Lung (tissue), 12 donors: ENCODE data around the gene TSPYL6. TPM values are rescaled to one million over a fixed set of nuclear protein-coding genes. Genes with fewer than 3 reads are reported as not detected.

Experiments
- ATAC-seq: fragments of 200-7000 bp; cut with Tn5 transposase; one replicate; pipeline ENCODE4 v1.9.1; 2020; ENCODE audit warnings: moderate number of reproducible peaks; ENCODE audit not compliant: insufficient read depth, low FRiP score
- DNase-seq, 3 donors: peaks; one replicate each; pipeline ENCODE4 v3.0.0-alpha.2; 2013 to 2017
- H3K27ac ChIP-seq, 2 donors: one replicate each; pipeline ENCODE4 v1.5.1; 2013; ENCODE audit warnings: mild to moderate bottlenecking in 2 of 2, moderate library complexity in 2 of 2, control low read depth in 1 of 2, inconsistent platforms in 1 of 2, low read depth in 1 of 2, low read length in 1 of 2
- H3K27me3 ChIP-seq, 3 donors: one replicate each; pipeline ENCODE4 v1.5.1; 2013; ENCODE audit warnings: low read length in 2 of 3; ENCODE audit not compliant: control insufficient read depth in 3 of 3, insufficient read depth in 3 of 3
- H3K36me3 ChIP-seq, 4 donors: one replicate each; pipeline ENCODE4 v1.5.1; 2013; ENCODE audit warnings: low read length in 4 of 4, mild to moderate bottlenecking in 1 of 4, moderate library complexity in 1 of 4; ENCODE audit not compliant: control insufficient read depth in 4 of 4, insufficient read depth in 4 of 4
- H3K4me1 ChIP-seq, 5 donors: one replicate each; pipeline ENCODE4 v1.5.1; 2013; ENCODE audit warnings: low read length in 5 of 5, mild to moderate bottlenecking in 2 of 5, moderate library complexity in 1 of 5; ENCODE audit not compliant: control insufficient read depth in 5 of 5, insufficient read depth in 5 of 5
- H3K4me3 ChIP-seq: one replicate; pipeline ENCODE4 v1.5.1; 2013; ENCODE audit warnings: mild to moderate bottlenecking, control low read depth, moderate library complexity
- H3K9ac ChIP-seq, 2 donors: one replicate each; pipeline ENCODE4 v1.5.1; 2013; ENCODE audit warnings: low read length in 2 of 2, control low read depth in 1 of 2; ENCODE audit not compliant: insufficient read depth in 1 of 2
- H3K9me3 ChIP-seq, 4 donors: one replicate each; pipeline ENCODE4 v1.5.1; 2013; ENCODE audit warnings: low read length in 3 of 4, mild to moderate bottlenecking in 1 of 4, moderate library complexity in 1 of 4; ENCODE audit not compliant: control insufficient read depth in 4 of 4, insufficient read depth in 3 of 4
- WGBS, 2 donors: extraction: QIAGEN DNeasy Blood & Tissue Kit; methylation state at CpG; one replicate each; pipeline ENCODE4 v1.1.7; 2013; 5-methylcytosine and 5-hydroxymethylcytosine counted together
- polyA plus RNA-seq, 2 donors: library from polyadenylated mRNA; stranded (reverse); fragments of 200-250 nt; gene quantifications; one replicate each; pipeline ENCODE4 v1.2.1, GENCODE V29; 2013
- total RNA-seq, 2 donors: library from RNA; depleted of rRNA in 1 of 2; stranded (reverse); fragments of >200 nt in 1 of 2; gene quantifications; one replicate each; pipeline ENCODE4 v1.2.1, GENCODE V29; 2014 to 2021
- TF ChIP-seq, protein P1 (sequence below): IDR thresholded peaks from 2 replicates; pipeline ENCODE4 v1.5.1; 2012; ENCODE audit warnings: mild to moderate bottlenecking; ENCODE audit errors: control extremely low read depth, extremely low read depth
- donor health status: control.
- donor health status: control.
- donor health status: Bipolar disorder and iron deficiency.
- donor health status: healthy.
- donor health status: DM: yes; HTN: yes; CAD: no.

The TSPYL6 gene
- total and polyA plus RNA-seq, 4 donors = 0.20 TPM; not detected in 3

DNA sequence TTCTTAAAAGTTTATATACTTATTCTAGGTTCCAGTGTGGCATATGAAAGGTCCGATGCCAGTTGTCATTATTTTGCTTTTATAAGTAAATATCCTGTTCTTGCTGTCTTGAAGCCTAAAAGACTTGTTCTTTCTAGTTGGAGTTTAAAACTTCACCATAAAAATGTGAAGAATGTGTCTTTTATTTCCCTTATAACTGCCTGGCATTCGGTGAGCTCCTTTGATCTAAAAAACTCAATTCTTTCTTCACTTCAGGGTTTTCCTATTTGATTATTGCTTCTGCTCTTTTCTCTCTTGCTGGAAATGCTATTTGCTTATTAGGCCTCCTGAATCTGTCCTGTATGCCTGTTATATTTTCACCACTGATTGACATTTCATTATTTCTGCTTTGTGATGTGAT, 51.6 kb downstream of the TSPYL6 start:
- DNase-seq = peak in 1 of 3 donors; percentile 29
- 70 to 80% methylated on average over 2 of the region's 2 CpGs for WGBS, 2 donors

More for the DNA sequence above, 51.6 kb downstream of the TSPYL6 start:
- Histone ChIP-seq H3K4me3 (no peak overlapping the region), H3K9me3 (no peaks in the 10 kb centered on the region), H3K36me3 (no peaks in the 10 kb centered on the region), H3K4me1 (peaks cover 0 to 42% (median 7%) of the 10 kb centered on the region in 5 donors), H3K27me3 (no peaks in the 10 kb centered on the region), H3K9ac (no peak overlapping the region), H3K27ac (no peak overlapping the region)
- TF ChIP-seq, protein P1, sequence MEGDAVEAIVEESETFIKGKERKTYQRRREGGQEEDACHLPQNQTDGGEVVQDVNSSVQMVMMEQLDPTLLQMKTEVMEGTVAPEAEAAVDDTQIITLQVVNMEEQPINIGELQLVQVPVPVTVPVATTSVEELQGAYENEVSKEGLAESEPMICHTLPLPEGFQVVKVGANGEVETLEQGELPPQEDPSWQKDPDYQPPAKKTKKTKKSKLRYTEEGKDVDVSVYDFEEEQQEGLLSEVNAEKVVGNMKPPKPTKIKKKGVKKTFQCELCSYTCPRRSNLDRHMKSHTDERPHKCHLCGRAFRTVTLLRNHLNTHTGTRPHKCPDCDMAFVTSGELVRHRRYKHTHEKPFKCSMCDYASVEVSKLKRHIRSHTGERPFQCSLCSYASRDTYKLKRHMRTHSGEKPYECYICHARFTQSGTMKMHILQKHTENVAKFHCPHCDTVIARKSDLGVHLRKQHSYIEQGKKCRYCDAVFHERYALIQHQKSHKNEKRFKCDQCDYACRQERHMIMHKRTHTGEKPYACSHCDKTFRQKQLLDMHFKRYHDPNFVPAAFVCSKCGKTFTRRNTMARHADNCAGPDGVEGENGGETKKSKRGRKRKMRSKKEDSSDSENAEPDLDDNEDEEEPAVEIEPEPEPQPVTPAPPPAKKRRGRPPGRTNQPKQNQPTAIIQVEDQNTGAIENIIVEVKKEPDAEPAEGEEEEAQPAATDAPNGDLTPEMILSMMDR = no peak
- ATAC-seq = no peak

Other genes starting within 250 kb of the TSPYL6 start
- 10 to 100 TPM; 15.1 to 23.7 TPM for gene ACYP2, start 140.6 kb downstream of the TSPYL6 start, total RNA-seq
- 10 to 100 TPM; 13.2 to 20.8 TPM for gene ACYP2, start 140.6 kb downstream of the TSPYL6 start, polyA plus RNA-seq
- 100 to 1,000 TPM; 431 to 715 TPM for gene SPTBN1, start 200.1 kb upstream of the TSPYL6 start, total RNA-seq
- gene SPTBN1, start 200.1 kb upstream of the TSPYL6 start, polyA plus RNA-seq = 100 to 1,000 TPM in 1 of 2 donors, 10 to 100 TPM in 1; 89.4 to 120 TPM